Smooth muscle cell (in vitro differentiated cells): Measurements from ENCODE around the gene TAF5L. TPM values are rescaled to one million over a fixed set of nuclear protein-coding genes. Genes with fewer than 3 reads are reported as not detected.

Experiments used
- DNase-seq: peaks from one replicate; lab custom pipeline; 2025; ENCODE audit not compliant: unreplicated experiment; lab: John Stamatoyannopoulos, UW
- H2AFZ ChIP-seq: fragments of 200-600 bp; sonication (generic); 2 replicates; pipeline ENCODE4 v1.6.0; 2016; ENCODE audit warnings: antibody characterized with exemption, low read depth, mild to moderate bottlenecking
- H3F3A ChIP-seq: fragments of 200-600 bp; sonication (generic); 2 replicates; pipeline ENCODE4 v1.6.0; 2017; ENCODE audit warnings: antibody characterized with exemption, low read depth
- H3K27ac ChIP-seq: fragments of 200-600 bp; sonication (generic); 2 replicates; pipeline ENCODE4 v1.5.1; 2016; ENCODE audit warnings: low read depth, mild to moderate bottlenecking
- H3K27me3 ChIP-seq: fragments of 200-600 bp; sonication (generic); 2 replicates; pipeline ENCODE4 v1.6.1; 2016; ENCODE audit warnings: low read depth, mild to moderate bottlenecking
- H3K36me3 ChIP-seq: fragments of 200-600 bp; sonication (generic); 2 replicates; pipeline ENCODE4 v1.5.1; 2016; ENCODE audit warnings: low read depth
- H3K4me1 ChIP-seq: fragments of 200-600 bp; sonication (generic); 2 replicates; pipeline ENCODE4 v1.5.1; 2016; ENCODE audit warnings: low read depth
- H3K4me2 ChIP-seq: fragments of 200-600 bp; sonication (generic); 2 replicates; pipeline ENCODE4 v1.6.0; 2016; ENCODE audit warnings: mild to moderate bottlenecking
- H3K4me3 ChIP-seq: fragments of 200-600 bp; sonication (generic); 2 replicates; pipeline ENCODE4 v1.5.1; 2016; ENCODE audit warnings: mild to moderate bottlenecking
- H3K79me2 ChIP-seq: fragments of 200-600 bp; sonication (generic); 2 replicates; pipeline ENCODE4 v1.6.0; 2016; ENCODE audit warnings: low read depth, mild to moderate bottlenecking
- H3K9ac ChIP-seq: fragments of 200-600 bp; sonication (generic); 2 replicates; pipeline ENCODE4 v1.6.0; 2016; ENCODE audit warnings: low read depth
- H3K9me3 ChIP-seq: fragments of 200-600 bp; sonication (generic); replicated peaks from 2 replicates; pipeline ENCODE4 v1.5.1; 2016; ENCODE audit warnings: low read depth
- H4K20me1 ChIP-seq: fragments of 200-600 bp; sonication (generic); 2 replicates; pipeline ENCODE4 v1.6.0; 2016; ENCODE audit warnings: low read depth
- WGBS: methylation state at CpG from one replicate; pipeline ENCODE4 v1.1.7; 2016; ENCODE audit warnings: low lambda C conversion rate; 5-methylcytosine and 5-hydroxymethylcytosine counted together
- polyA plus RNA-seq: library from polyadenylated mRNA; unstranded; fragments of >200 nt; fragmentation: Nextera tagmentation; extraction: Ambion mirVana; gene quantifications from 2 replicates; pipeline ENCODE4 v1.2.1, GENCODE V29; 2016
- total RNA-seq: library from RNA; depleted of rRNA; stranded (reverse); fragments of >200 nt; gene quantifications from 2 replicates; pipeline ENCODE4 v1.2.3, GENCODE V29; 2014
- TF ChIP-seq, protein P1 (sequence below): fragments of 200-600 bp; sonication (generic); IDR thresholded peaks from 2 replicates; pipeline ENCODE4 v1.5.1; 2017; ENCODE audit warnings: borderline replicate concordance, mild to moderate bottlenecking, antibody characterized with exemption; ENCODE audit not compliant: insufficient read depth, poor library complexity, severe bottlenecking

Gene TAF5L
- total and polyA plus RNA-seq, 2 experiments from 2014 or later, result 3.3 to 11.3 TPM

GRCh38 chr1:229636042-229636441, 10.1 kb upstream of the TAF5L start:
- H3K27me3 ChIP-seq, result no peaks in the 10 kb centered on the region
- H3K79me2 ChIP-seq, result peaks cover 12% of the 10 kb centered on the region
- H3K36me3 ChIP-seq, result peaks cover 7% of the 10 kb centered on the region
- H4K20me1 ChIP-seq, result peaks cover 8% of the 10 kb centered on the region
- H3F3A ChIP-seq, result no peaks in the 10 kb centered on the region
- H3K4me1 ChIP-seq, result no peaks in the 10 kb centered on the region
- H3K9ac ChIP-seq, result no peak overlapping the region
- no peak for DNase-seq
- H3K4me2 ChIP-seq, result no peak overlapping the region
- TF ChIP-seq, protein P1, sequence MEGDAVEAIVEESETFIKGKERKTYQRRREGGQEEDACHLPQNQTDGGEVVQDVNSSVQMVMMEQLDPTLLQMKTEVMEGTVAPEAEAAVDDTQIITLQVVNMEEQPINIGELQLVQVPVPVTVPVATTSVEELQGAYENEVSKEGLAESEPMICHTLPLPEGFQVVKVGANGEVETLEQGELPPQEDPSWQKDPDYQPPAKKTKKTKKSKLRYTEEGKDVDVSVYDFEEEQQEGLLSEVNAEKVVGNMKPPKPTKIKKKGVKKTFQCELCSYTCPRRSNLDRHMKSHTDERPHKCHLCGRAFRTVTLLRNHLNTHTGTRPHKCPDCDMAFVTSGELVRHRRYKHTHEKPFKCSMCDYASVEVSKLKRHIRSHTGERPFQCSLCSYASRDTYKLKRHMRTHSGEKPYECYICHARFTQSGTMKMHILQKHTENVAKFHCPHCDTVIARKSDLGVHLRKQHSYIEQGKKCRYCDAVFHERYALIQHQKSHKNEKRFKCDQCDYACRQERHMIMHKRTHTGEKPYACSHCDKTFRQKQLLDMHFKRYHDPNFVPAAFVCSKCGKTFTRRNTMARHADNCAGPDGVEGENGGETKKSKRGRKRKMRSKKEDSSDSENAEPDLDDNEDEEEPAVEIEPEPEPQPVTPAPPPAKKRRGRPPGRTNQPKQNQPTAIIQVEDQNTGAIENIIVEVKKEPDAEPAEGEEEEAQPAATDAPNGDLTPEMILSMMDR, result no peak
- H2AFZ ChIP-seq, result no peak overlapping the region
- no peak overlapping the region for H3K4me3 ChIP-seq
- H3K27ac ChIP-seq, result no peak overlapping the region
- WGBS, result 92% methylated on average over 9 of the region's 9 CpGs
- no peaks in the 10 kb centered on the region for H3K9me3 ChIP-seq

- no peaks in the 10 kb centered on the region for H4K20me1 ChIP-seq
- H3K36me3 ChIP-seq, result peaks cover 4% of the 10 kb centered on the region
- H3K4me2 ChIP-seq, result no peak overlapping the region
Measured at GRCh38 chr1:229631966-229632365, 6.0 kb upstream of the TAF5L start.

GRCh38 chr1:229631148-229631547, 5.2 kb upstream of the TAF5L start:
- peaks cover 6% of the 10 kb centered on the region for H3K4me1 ChIP-seq
- TF ChIP-seq, protein P1, result no peak
- H3K9me3 ChIP-seq, result no peaks in the 10 kb centered on the region
- H3K4me3 ChIP-seq, result no peak overlapping the region
- no peak for DNase-seq
- H3K27ac ChIP-seq, result no peak overlapping the region
- H3K9ac ChIP-seq, result no peak overlapping the region
- H3K36me3 ChIP-seq, result peaks cover 4% of the 10 kb centered on the region
- no peaks in the 10 kb centered on the region for H3F3A ChIP-seq
- H2AFZ ChIP-seq, result no peak overlapping the region
- 91% methylated on average over 3 of the region's 3 CpGs for WGBS
- no peaks in the 10 kb centered on the region for H4K20me1 ChIP-seq
- H3K27me3 ChIP-seq, result no peaks in the 10 kb centered on the region
- H3K79me2 ChIP-seq, result peaks cover 48% of the 10 kb centered on the region
- H3K4me2 ChIP-seq, result no peak overlapping the region

More at GRCh38 chr1:229631966-229632365, 6.0 kb upstream of the TAF5L start:
- H2AFZ ChIP-seq, result no peak overlapping the region
- no peak overlapping the region for H3K27ac ChIP-seq
- WGBS, result 96% methylated on average over 6 of the region's 6 CpGs
- DNase-seq, result no peak
- no peak overlapping the region for H3K9ac ChIP-seq
- H3K79me2 ChIP-seq, result peaks cover 40% of the 10 kb centered on the region
- no peak overlapping the region for H3K4me3 ChIP-seq
- no peaks in the 10 kb centered on the region for H3K9me3 ChIP-seq
- TF ChIP-seq, protein P1, result no peak
- no peaks in the 10 kb centered on the region for H3K27me3 ChIP-seq
- no peaks in the 10 kb centered on the region for H3F3A ChIP-seq
- H3K4me1 ChIP-seq, result peaks cover 2% of the 10 kb centered on the region

DNA sequence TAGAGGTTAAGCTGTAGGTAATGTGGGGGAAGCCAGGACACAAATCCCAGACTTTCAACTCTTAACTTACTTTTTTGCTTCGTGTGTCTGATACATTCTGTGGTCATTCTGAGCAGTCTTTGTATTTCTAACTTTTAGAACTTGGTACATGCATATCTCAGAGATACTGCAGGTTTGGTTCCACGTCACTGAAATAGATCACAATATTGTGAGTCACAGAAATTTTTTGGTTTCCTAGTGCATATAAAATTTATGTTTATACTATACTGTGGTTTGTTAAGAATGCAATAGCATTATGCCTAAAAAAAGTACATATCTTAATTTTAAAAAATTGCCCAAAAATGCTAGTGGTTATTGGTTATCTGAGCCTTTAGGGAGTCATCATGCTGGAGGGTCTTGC, 3.3 kb upstream of the TAF5L start:
- no peaks in the 10 kb centered on the region for H3K9me3 ChIP-seq
- WGBS, result 99% methylated on average over 2 of the region's 2 CpGs
- peaks cover 9% of the 10 kb centered on the region for H4K20me1 ChIP-seq
- peaks cover 10% of the 10 kb centered on the region for H3K4me1 ChIP-seq
- no peak overlapping the region for H3K4me3 ChIP-seq
- peaks cover 57% of the 10 kb centered on the region for H3K79me2 ChIP-seq
- TF ChIP-seq, protein P1, result no peak
- H3K27me3 ChIP-seq, result no peaks in the 10 kb centered on the region
- H3F3A ChIP-seq, result no peaks in the 10 kb centered on the region
- no peak overlapping the region for H3K27ac ChIP-seq
- H3K9ac ChIP-seq, result no peak overlapping the region
- no peak overlapping the region for H2AFZ ChIP-seq
- DNase-seq, result no peak
- H3K36me3 ChIP-seq, result no peaks in the 10 kb centered on the region
- H3K4me2 ChIP-seq, result no peak overlapping the region
